ENCODE measurements around the gene OSBPL6.

GRCh38 chr2:178257127-178257526 lies 62.8 kb downstream of the OSBPL6 start:
- TF ChIP-seq CTCF (optimal IDR thresholded peaks at IDR 0.05 in 1 of 3, IDR thresholded peaks at IDR 0.05 in 1 of 3, conservative IDR thresholded peaks at IDR 0.05 in 1 of 3; ENCODE audit: extremely low read depth in 1 of 3, insufficient read depth in 2 of 3, low read length in 3 of 3) (no peak), EZH2 (IDR thresholded peaks at IDR 0.05; ENCODE audit: low read length) (no peak)

Data from keratinocyte (primary cell).